RWPE2 (cell line): ENCODE results near the gene EFHC2.
"Not testable (repeated sequence)": the region's sequence is repeated elsewhere in the genome, so short reads cannot be mapped to it uniquely, and the experiment has no call there.

Experiments used
- ATAC-seq: fragments of 200-7000 bp; cut with Tn5 transposase; 3 replicates; pipeline ENCODE4 v1.9.1; 2021; ENCODE audit warnings: low read depth
- DNase-seq: peaks from one replicate; pipeline ENCODE4 v3.0.0-alpha.2; 2020; ENCODE audit warnings: low spot score
- H3K27ac ChIP-seq: fragments of 450-650 bp; 2 replicates; pipeline ENCODE4 v1.5.1; 2017; ENCODE audit warnings: mild to moderate bottlenecking; ENCODE audit not compliant: poor library complexity, severe bottlenecking
- H3K27me3 ChIP-seq: fragments of 250-450 bp; sonication (Bioruptor Pico); 2 replicates; pipeline ENCODE4 v1.5.1; 2021; ENCODE audit warnings: mild to moderate bottlenecking, moderate library complexity; ENCODE audit not compliant: insufficient read depth, poor library complexity, severe bottlenecking
- H3K36me3 ChIP-seq: fragments of 250-450 bp; sonication (Bioruptor Pico); 2 replicates; pipeline ENCODE4 v1.5.1; 2020; ENCODE audit warnings: low read depth, mild to moderate bottlenecking, moderate library complexity
- H3K4me1 ChIP-seq: fragments of 250-450 bp; sonication (Bioruptor Pico); 2 replicates; pipeline ENCODE4 v1.5.1; 2021; ENCODE audit warnings: mild to moderate bottlenecking, moderate library complexity; ENCODE audit not compliant: insufficient read depth, poor library complexity, severe bottlenecking
- H3K4me3 ChIP-seq: fragments of 250-450 bp; sonication (Bioruptor Pico); 2 replicates; pipeline ENCODE4 v1.5.1; 2021; ENCODE audit warnings: mild to moderate bottlenecking, moderate library complexity; ENCODE audit not compliant: severe bottlenecking
- H3K9me3 ChIP-seq: fragments of 250-450 bp; sonication (Bioruptor Pico); 2 replicates; pipeline ENCODE4 v1.5.1; 2021; ENCODE audit warnings: mild to moderate bottlenecking, moderate library complexity; ENCODE audit not compliant: severe bottlenecking
- TF ChIP-seq, protein P1 (sequence below): fragments of 450-650 bp; IDR thresholded peaks from one replicate; pipeline ENCODE4 v1.5.1; 2017; ENCODE audit warnings: mild to moderate bottlenecking, moderate library complexity; ENCODE audit not compliant: poor library complexity, severe bottlenecking

Gene EFHC2

DNA sequence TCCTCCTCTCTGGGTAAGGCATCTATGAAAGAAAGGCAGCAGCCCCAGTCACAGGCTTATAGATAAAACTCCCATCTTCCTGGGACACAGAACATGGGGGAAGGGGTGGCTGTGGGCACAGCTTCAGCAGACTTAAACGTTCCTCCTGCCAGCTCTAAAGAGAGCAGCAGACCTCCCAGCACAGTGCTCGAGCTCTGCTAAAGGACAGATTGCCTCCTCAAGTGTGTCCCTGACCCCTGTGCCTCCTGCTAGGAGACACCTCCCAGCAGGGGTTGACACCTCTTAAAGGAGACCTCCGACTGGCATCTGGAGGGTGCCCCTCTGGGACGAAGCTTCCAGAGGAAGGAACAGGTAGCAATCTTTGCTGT lies 89.9 kb downstream of the EFHC2 start:
- no peak overlapping the region for H3K4me3 ChIP-seq
- no peaks in the 10 kb centered on the region for H3K9me3 ChIP-seq
- ATAC-seq = no peak
- no peaks in the 10 kb centered on the region for H3K4me1 ChIP-seq
- TF ChIP-seq, protein P1, sequence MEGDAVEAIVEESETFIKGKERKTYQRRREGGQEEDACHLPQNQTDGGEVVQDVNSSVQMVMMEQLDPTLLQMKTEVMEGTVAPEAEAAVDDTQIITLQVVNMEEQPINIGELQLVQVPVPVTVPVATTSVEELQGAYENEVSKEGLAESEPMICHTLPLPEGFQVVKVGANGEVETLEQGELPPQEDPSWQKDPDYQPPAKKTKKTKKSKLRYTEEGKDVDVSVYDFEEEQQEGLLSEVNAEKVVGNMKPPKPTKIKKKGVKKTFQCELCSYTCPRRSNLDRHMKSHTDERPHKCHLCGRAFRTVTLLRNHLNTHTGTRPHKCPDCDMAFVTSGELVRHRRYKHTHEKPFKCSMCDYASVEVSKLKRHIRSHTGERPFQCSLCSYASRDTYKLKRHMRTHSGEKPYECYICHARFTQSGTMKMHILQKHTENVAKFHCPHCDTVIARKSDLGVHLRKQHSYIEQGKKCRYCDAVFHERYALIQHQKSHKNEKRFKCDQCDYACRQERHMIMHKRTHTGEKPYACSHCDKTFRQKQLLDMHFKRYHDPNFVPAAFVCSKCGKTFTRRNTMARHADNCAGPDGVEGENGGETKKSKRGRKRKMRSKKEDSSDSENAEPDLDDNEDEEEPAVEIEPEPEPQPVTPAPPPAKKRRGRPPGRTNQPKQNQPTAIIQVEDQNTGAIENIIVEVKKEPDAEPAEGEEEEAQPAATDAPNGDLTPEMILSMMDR = no peak
- no peaks in the 10 kb centered on the region for H3K27me3 ChIP-seq
- no peaks in the 10 kb centered on the region for H3K36me3 ChIP-seq
- no peak overlapping the region for H3K27ac ChIP-seq
- DNase-seq = no peak

DNA sequence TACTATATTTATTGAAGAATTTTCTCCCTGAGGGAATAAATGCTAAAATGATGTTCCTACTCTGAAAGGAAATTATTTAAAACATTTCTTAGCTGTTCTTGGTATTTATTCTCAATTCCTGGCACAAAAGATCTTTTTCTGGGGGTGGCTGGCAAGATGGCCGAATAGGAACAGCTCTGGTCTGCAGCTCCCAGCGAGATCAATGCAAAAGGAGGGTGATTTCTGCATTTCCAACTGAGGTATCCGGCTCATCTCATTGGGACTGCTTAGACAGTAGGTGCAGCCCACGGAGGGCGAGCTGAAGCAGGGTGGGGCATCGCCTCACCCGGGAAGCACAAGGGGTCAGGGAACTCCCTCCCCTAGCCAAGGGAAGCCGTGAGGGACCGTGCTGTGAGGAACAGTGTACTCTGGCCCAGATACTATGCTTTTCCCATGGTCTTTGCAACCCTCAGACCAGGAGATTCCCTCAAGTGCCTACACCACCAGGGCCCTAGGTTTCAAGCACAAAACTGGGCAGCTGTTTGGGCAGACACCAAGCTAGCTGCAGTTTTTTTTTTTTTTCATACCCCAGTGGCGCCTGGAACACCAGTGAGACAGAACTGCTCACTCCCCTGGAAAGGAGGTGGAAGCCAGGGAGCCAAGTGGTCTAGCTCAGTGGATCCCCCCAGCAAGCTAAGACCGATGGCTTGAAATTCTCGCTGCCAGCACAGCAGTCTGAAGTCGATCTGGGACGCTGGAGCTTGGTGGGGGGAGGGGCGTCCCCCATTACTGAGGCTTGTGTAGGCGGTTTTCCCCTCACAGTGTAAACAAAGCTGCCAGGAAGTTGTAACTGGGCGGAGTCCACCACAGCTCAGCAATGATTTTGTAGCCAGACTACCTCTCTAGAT lies 90.5 kb downstream of the EFHC2 start:
- not testable (repeated sequence) for H3K4me3 ChIP-seq, H3K4me1 ChIP-seq, H3K27me3 ChIP-seq, DNase-seq, H3K27ac ChIP-seq, H3K36me3 ChIP-seq, H3K9me3 ChIP-seq
- ATAC-seq = peak; percentile 36; the same call in 1 of the 3 replicates

DNA sequence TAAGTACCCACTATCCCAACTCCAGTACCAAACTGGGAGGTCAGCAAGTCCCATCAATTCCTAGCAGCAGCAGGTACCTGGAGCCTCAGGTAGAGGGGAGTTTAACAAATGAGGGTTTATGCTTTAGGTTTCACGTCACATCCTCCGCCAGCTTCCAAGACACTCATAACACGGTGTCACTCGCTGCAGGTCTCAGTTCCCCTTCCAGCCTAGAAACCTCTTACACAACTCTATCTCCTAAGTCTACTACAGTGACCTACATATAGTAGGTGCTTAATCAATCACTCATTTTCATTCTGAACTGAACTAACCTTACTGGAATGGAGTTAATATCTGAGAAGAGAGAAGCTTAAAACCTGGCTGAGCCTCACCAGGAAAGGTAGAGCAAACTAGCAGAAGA lies 96.0 kb downstream of the EFHC2 start:
- H3K27me3 ChIP-seq = no peaks in the 10 kb centered on the region
- ATAC-seq (no peak), DNase-seq (no peak)
- H3K27ac ChIP-seq = no peak overlapping the region
- TF ChIP-seq, protein P1 = no peak
- H3K9me3 ChIP-seq = no peaks in the 10 kb centered on the region
- no peaks in the 10 kb centered on the region for H3K36me3 ChIP-seq
- no peak overlapping the region for H3K4me3 ChIP-seq
- no peaks in the 10 kb centered on the region for H3K4me1 ChIP-seq

DNA sequence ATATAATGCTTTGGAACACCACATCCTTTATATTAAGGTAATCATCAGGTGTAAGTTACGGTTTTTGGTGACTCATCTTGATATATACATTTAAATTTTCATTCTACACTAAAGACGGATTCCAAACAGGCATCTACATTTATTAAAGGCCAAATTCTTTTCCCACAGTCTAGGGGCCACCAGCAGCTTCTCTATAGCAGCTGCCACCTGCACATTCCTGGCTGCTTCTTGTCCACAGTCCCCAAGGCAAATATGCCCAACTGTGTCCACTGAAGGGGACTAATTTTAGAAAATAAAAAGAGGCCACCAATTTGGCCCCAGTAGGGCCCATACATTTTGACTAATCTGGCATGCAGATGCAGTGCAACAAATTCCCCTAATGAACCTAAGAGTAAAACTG lies 96.6 kb downstream of the EFHC2 start:
- H3K4me1 ChIP-seq = no peaks in the 10 kb centered on the region
- no peak for ATAC-seq
- no peaks in the 10 kb centered on the region for H3K9me3 ChIP-seq
- H3K4me3 ChIP-seq = no peak overlapping the region
- H3K27ac ChIP-seq = no peak overlapping the region
- H3K36me3 ChIP-seq = no peaks in the 10 kb centered on the region
- no peak for DNase-seq
- TF ChIP-seq, protein P1 = no peak
- H3K27me3 ChIP-seq = no peaks in the 10 kb centered on the region

DNA sequence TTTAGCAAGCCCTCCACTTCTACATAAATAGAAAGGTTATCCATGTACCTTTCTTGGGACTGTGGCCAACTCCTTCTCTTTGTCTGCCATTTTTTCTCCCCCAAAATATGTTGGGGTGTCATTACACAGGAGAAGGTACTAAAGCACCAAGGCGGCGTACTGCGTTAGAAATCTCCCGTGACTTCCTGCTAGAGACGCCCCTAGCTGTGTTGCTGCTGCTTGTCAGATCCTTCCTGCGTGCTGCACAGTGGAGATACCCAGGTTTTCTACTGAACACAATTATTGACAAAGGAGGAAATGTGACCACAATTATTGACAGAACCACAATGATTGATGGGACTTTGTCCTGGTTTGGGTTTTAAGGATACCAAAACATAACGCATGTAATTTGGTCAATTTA lies 97.7 kb downstream of the EFHC2 start:
- no peaks in the 10 kb centered on the region for H3K27me3 ChIP-seq
- TF ChIP-seq, protein P1 = no peak

More for the DNA sequence above, 97.7 kb downstream of the EFHC2 start:
- Histone ChIP-seq H3K4me1 (no peaks in the 10 kb centered on the region), H3K9me3 (no peaks in the 10 kb centered on the region), H3K4me3 (no peak overlapping the region), H3K36me3 (no peaks in the 10 kb centered on the region), H3K27ac (no peak overlapping the region)
- ATAC-seq (no peak), DNase-seq (no peak)
